ENCODE data around the gene ALK. TPM values are rescaled to one million over a fixed set of nuclear protein-coding genes. Genes with fewer than 3 reads are reported as not detected.

The ALK gene
- total and polyA plus RNA-seq, 2 donors (not counting 1 experiment from before 2014, with no cell fraction given) = under 0.01 to 0.02 TPM

DNA sequence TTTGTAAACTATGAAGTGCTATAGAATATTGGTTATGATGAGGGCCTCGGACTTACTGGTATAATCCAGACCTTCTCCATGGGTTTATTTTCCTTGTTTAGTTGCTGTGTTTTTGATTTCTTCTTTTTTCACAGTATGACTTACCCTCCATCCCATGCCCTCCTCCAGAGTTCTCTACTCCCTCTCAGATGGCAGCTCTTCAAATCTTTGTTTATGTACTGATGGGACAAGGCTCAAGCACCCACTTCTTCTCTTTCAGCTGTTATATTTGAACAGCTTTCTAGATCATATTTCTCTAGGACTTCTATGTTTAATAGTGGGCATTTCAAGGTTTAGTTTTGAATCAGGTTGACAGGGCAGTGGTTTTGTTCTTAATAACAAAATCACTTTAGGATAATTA is 762.3 kb downstream of the ALK start:
- TF ChIP-seq CTCF (conservative IDR thresholded peaks at IDR 0.05 in 1 of 2, IDR thresholded peaks at IDR 0.05 in 1 of 2; ENCODE audit: low read depth in 1 of 2, low read length in 2 of 2) (no peak), EZH2 (IDR thresholded peaks at IDR 0.05; ENCODE audit: low read length, missing control alignments) (no peak)
- Histone ChIP-seq H3K36me3 (ENCODE audit: control insufficient read depth, insufficient read depth, low read length) (peaks cover 7% of the 10 kb centered on the region), H3K4me2 (ENCODE audit: extremely low read depth, insufficient read depth, low read length) (no peak overlapping the region), H3K4me3 (replicated peaks in 1 of 4; ENCODE audit: control extremely low read depth in 1 of 4, insufficient read depth in 1 of 4, low read depth in 3 of 4, low read length in 4 of 4) (no peak overlapping the region), H3K9me3 (ENCODE audit: control insufficient read depth, insufficient read depth, low read depth, low read length) (no peaks in the 10 kb centered on the region), H2AFZ (ENCODE audit: low read length) (no peak overlapping the region), H4K20me1 (ENCODE audit: control insufficient read depth, extremely low read depth, insufficient read depth, low read length) (no peaks in the 10 kb centered on the region), H3K4me1 (ENCODE audit: control insufficient read depth, extremely low read depth, insufficient read depth, low read length) (no peaks in the 10 kb centered on the region), H3K9ac (ENCODE audit: insufficient read depth, low read length) (no peak overlapping the region), H3K79me2 (ENCODE audit: control insufficient read depth, insufficient read depth, low read length) (no peaks in the 10 kb centered on the region), H3K27ac (ENCODE audit: insufficient read depth, low read length) (no peak overlapping the region), H3K27me3 (ENCODE audit: control insufficient read depth, insufficient read depth, low read length) (no peaks in the 10 kb centered on the region)
- no peak for DNase-seq (ENCODE audit: low read depth in 2 of 2)

GRCh38 chr2:29157131-29157530 is 764.3 kb downstream of the ALK start:
- no peak for DNase-seq (ENCODE audit: low read depth in 2 of 2)
- no peak overlapping the region for H3K9ac ChIP-seq (ENCODE audit: insufficient read depth, low read length)
- TF ChIP-seq EZH2 (IDR thresholded peaks at IDR 0.05; ENCODE audit: low read length, missing control alignments) (no peak), CTCF (conservative IDR thresholded peaks at IDR 0.05 in 1 of 2, IDR thresholded peaks at IDR 0.05 in 1 of 2; ENCODE audit: low read depth in 1 of 2, low read length in 2 of 2) (no peak)
- no peak overlapping the region for H3K4me2 ChIP-seq (ENCODE audit: extremely low read depth, insufficient read depth, low read length)
- no peak overlapping the region for H2AFZ ChIP-seq (ENCODE audit: low read length)
- no peaks in the 10 kb centered on the region for H4K20me1 ChIP-seq (ENCODE audit: control insufficient read depth, extremely low read depth, insufficient read depth, low read length)
- H3K4me3 ChIP-seq (replicated peaks in 1 of 4; ENCODE audit: control extremely low read depth in 1 of 4, insufficient read depth in 1 of 4, low read depth in 3 of 4, low read length in 4 of 4) = no peak overlapping the region
- no peaks in the 10 kb centered on the region for H3K4me1 ChIP-seq (ENCODE audit: control insufficient read depth, extremely low read depth, insufficient read depth, low read length)
- no peaks in the 10 kb centered on the region for H3K79me2 ChIP-seq (ENCODE audit: control insufficient read depth, insufficient read depth, low read length)
- no peaks in the 10 kb centered on the region for H3K9me3 ChIP-seq (ENCODE audit: control insufficient read depth, insufficient read depth, low read depth, low read length)
- no peaks in the 10 kb centered on the region for H3K27me3 ChIP-seq (ENCODE audit: control insufficient read depth, insufficient read depth, low read length)
- H3K36me3 ChIP-seq (ENCODE audit: control insufficient read depth, insufficient read depth, low read length) = peaks cover 7% of the 10 kb centered on the region
- no peak overlapping the region for H3K27ac ChIP-seq (ENCODE audit: insufficient read depth, low read length)

GRCh38 chr2:29155578-29155977 is 765.8 kb downstream of the ALK start:
- Histone ChIP-seq H3K9ac (ENCODE audit: insufficient read depth, low read length) (no peak overlapping the region), H3K4me2 (ENCODE audit: extremely low read depth, insufficient read depth, low read length) (no peak overlapping the region), H2AFZ (ENCODE audit: low read length) (no peak overlapping the region), H3K79me2 (ENCODE audit: control insufficient read depth, insufficient read depth, low read length) (no peaks in the 10 kb centered on the region), H3K36me3 (ENCODE audit: control insufficient read depth, insufficient read depth, low read length) (peaks cover 7% of the 10 kb centered on the region), H3K27ac (ENCODE audit: insufficient read depth, low read length) (no peak overlapping the region), H3K9me3 (ENCODE audit: control insufficient read depth, insufficient read depth, low read depth, low read length) (no peaks in the 10 kb centered on the region), H3K4me3 (replicated peaks in 1 of 4; ENCODE audit: control extremely low read depth in 1 of 4, insufficient read depth in 1 of 4, low read depth in 3 of 4, low read length in 4 of 4) (no peak overlapping the region), H4K20me1 (ENCODE audit: control insufficient read depth, extremely low read depth, insufficient read depth, low read length) (no peaks in the 10 kb centered on the region), H3K4me1 (ENCODE audit: control insufficient read depth, extremely low read depth, insufficient read depth, low read length) (no peaks in the 10 kb centered on the region), H3K27me3 (ENCODE audit: control insufficient read depth, insufficient read depth, low read length) (no peaks in the 10 kb centered on the region)
- DNase-seq (ENCODE audit: low read depth in 2 of 2) = peak in 1 of 2 donors; percentile 52
- no peak for TF ChIP-seq CTCF (conservative IDR thresholded peaks at IDR 0.05 in 1 of 2, IDR thresholded peaks at IDR 0.05 in 1 of 2; ENCODE audit: low read depth in 1 of 2, low read length in 2 of 2)
- TF ChIP-seq EZH2 (IDR thresholded peaks at IDR 0.05; ENCODE audit: low read length, missing control alignments) = no peak
